OCI-LY1 (cell line): ENCODE data around the gene TAS1R2.
A peak's percentile ranks its signal among the peaks of the same experiment; 100 is the strongest.

Experiments used
- H2AFZ ChIP-seq: fragments of 200-600 bp; sonication (generic), shearing (Covaris generic); 2 replicates; pipeline ENCODE4 v1.6.0; 2014; ENCODE audit warnings: antibody characterized with exemption, mild to moderate bottlenecking, low read length
- H3F3A ChIP-seq: fragments of 200-600 bp; sonication (generic), shearing (Covaris generic); 2 replicates; pipeline ENCODE4 v1.6.0; 2014; ENCODE audit warnings: mild to moderate bottlenecking, antibody characterized with exemption, low read length, moderate library complexity; ENCODE audit not compliant: insufficient read depth
- H3K27ac ChIP-seq: fragments of 200-600 bp; sonication (generic); 2 replicates; pipeline ENCODE4 v1.5.1; 2014; ENCODE audit warnings: low read length, mixed run types, mild to moderate bottlenecking, low read depth; ENCODE audit not compliant: poor library complexity, severe bottlenecking
- H3K27me3 ChIP-seq: fragments of 200-600 bp; sonication (generic); 2 replicates; pipeline ENCODE4 v1.6.0; 2014; ENCODE audit warnings: antibody characterized with exemption, mild to moderate bottlenecking, low read length, moderate library complexity; ENCODE audit not compliant: insufficient read depth
- H3K36me3 ChIP-seq: fragments of 200-600 bp; sonication (generic); 2 replicates; pipeline ENCODE4 v1.6.1; 2014; ENCODE audit warnings: mild to moderate bottlenecking, antibody characterized with exemption, low read length, moderate library complexity, mixed read lengths; ENCODE audit not compliant: insufficient read depth
- H3K4me1 ChIP-seq: fragments of 200-600 bp; sonication (generic); 2 replicates; pipeline ENCODE4 v1.5.1; 2014; ENCODE audit warnings: mild to moderate bottlenecking, low read length, moderate library complexity; ENCODE audit not compliant: insufficient read depth, severe bottlenecking
- H3K4me2 ChIP-seq: fragments of 200-600 bp; sonication (generic), shearing (Covaris generic); 2 replicates; pipeline ENCODE4 v1.6.1; 2014; ENCODE audit warnings: low read length
- H3K4me3 ChIP-seq: fragments of 200-600 bp; sonication (generic); 2 replicates; pipeline ENCODE4 v1.5.1; 2014; ENCODE audit warnings: low read length, low read depth, mild to moderate bottlenecking, mixed read lengths; ENCODE audit not compliant: poor library complexity, severe bottlenecking
- H3K79me2 ChIP-seq: fragments of 200-600 bp; shearing (Covaris generic); 2 replicates; pipeline ENCODE4 v1.6.1; 2016; ENCODE audit warnings: mixed run types, low read length, mixed read lengths; ENCODE audit not compliant: insufficient read depth
- H3K9ac ChIP-seq: fragments of 200-600 bp; sonication (generic), shearing (Covaris generic); 2 replicates; pipeline ENCODE4 v1.6.1; 2014; ENCODE audit warnings: mild to moderate bottlenecking, low read length, mixed read lengths
- H3K9me2 ChIP-seq: fragments of 200-600 bp; sonication (generic), shearing (Covaris generic); 2 replicates; pipeline ENCODE4 v1.6.1; 2014; ENCODE audit warnings: low read depth, mild to moderate bottlenecking, low read length, mixed read lengths
- H3K9me3 ChIP-seq: fragments of 200-600 bp; shearing (Covaris generic); 2 replicates; pipeline ENCODE4 v1.6.1; 2014; ENCODE audit warnings: low read length, mixed read lengths
- H4K20me1 ChIP-seq: fragments of 200-600 bp; sonication (generic), shearing (Covaris generic); 2 replicates; pipeline ENCODE4 v1.6.0; 2016; ENCODE audit warnings: mild to moderate bottlenecking, low read length; ENCODE audit not compliant: insufficient read depth
- EZH2 ChIP-seq: fragments of 200-600 bp; sonication (generic), shearing (Covaris generic); IDR thresholded peaks from 2 replicates; pipeline ENCODE4 v1.8.0; 2017; ENCODE audit warnings: borderline replicate concordance, mixed run types, mild to moderate bottlenecking, antibody characterized with exemption, low read length, moderate library complexity, mixed read lengths
- TF ChIP-seq, protein P1 (sequence below): fragments of 200-600 bp; sonication (generic), shearing (Covaris generic); IDR thresholded peaks from 2 replicates; pipeline ENCODE4 v1.5.1; 2017; ENCODE audit warnings: mild to moderate bottlenecking, antibody characterized with exemption, low read length, moderate library complexity, mixed read lengths

The TAS1R2 gene

DNA sequence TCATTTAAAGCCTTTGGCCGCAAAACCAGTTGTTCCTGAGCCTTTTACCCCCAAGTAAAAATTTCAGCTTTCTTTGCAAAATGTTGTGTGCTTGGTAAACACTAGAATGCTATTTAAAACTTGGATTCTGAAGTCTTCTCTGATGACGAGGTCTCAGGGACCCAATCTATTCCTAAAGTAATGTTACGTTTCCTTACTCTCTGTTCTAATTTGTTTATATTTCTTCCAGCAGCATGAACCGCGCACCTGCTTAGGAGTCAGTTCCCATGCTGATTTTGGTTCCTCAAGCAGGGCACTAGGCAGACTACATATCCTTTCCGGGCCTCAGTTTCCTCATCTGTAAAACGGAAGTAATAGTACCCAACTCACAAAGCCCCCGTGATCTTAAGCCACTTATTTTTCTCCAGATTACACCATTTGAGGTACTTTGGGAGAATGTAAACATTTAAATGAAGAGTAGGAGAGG lies 43.9 kb upstream of the TAS1R2 start:
- Histone ChIP-seq H2AFZ (no peak overlapping the region), H3K27ac (no peak overlapping the region), H3K9ac (no peak overlapping the region)

DNA sequence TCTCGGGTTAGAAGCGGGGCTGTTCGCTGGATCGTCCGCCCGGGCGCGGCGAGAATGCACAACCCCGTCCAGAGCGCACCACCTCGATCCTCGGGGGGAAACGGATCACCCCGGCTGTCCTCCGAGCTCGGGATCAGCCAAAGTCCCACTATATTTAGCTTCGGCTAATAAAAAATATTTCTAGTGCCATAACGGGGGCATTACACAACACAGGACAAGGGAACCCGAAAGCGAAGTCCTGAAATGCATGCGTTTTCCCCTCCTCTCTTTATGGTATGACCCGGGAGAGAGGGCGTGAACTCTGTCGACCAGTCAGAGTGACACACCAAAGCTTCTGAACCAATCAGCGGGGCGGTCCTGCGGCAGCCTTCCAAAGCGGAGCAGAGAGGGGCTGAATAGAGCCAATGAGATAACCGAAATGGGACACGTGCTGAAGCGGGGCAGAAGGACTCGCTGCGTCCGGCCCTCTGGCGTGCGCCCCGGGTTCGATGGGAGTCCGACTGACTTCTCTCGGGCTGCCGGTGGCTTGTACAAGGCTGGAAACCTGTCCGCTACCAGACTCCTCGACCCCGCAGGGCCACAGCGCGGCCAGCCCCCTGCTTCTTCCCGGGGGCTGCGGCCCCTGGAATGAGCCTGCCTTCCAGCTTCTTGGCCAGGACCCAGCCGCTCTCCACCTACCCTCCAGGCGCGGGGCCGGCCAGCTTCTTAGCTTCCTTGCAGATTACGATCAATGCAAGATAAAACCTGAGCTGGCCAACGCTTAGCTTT lies 43.2 kb upstream of the TAS1R2 start, which contains the start of gene ALDH4A1:
TSS of gene ALDH4A1 (minus strand) at position 33 of the 768 bp plus-strand sequence. CDS start at position 1, 32 bp downstream.
- H3F3A ChIP-seq, result no peaks in the 10 kb centered on the region
- no peaks in the 10 kb centered on the region for H3K36me3 ChIP-seq
- no peaks in the 10 kb centered on the region for H3K9me3 ChIP-seq
- no peak for TF ChIP-seq EZH2
- H2AFZ ChIP-seq, result no peak within 1 kb of the TSS
- peaks cover 12% of the 10 kb centered on the region; the same call in 1 of the 2 replicates for H3K27me3 ChIP-seq
- 0 out of 2 replicates have a peak within 1 kb of the TSS, but pooled peaks have one; percentile 2 for H3K4me2 ChIP-seq
- no peak within 1 kb of the TSS for H3K9ac ChIP-seq
- H3K4me1 ChIP-seq, result no peaks in the 10 kb centered on the region
- peak within 1 kb of the TSS; percentile 14 for H3K4me3 ChIP-seq
- H3K27ac ChIP-seq, result no peak within 1 kb of the TSS
- no peaks in the 10 kb centered on the region for H3K9me2 ChIP-seq
- no peaks in the 10 kb centered on the region for H4K20me1 ChIP-seq
- no peaks in the 10 kb centered on the region for H3K79me2 ChIP-seq

More for the DNA sequence above, 43.9 kb upstream of the TAS1R2 start:
- no peaks in the 10 kb centered on the region for H4K20me1 ChIP-seq
- H3K9me2 ChIP-seq, result no peaks in the 10 kb centered on the region
- TF ChIP-seq EZH2, result no peak
- TF ChIP-seq, protein P1, sequence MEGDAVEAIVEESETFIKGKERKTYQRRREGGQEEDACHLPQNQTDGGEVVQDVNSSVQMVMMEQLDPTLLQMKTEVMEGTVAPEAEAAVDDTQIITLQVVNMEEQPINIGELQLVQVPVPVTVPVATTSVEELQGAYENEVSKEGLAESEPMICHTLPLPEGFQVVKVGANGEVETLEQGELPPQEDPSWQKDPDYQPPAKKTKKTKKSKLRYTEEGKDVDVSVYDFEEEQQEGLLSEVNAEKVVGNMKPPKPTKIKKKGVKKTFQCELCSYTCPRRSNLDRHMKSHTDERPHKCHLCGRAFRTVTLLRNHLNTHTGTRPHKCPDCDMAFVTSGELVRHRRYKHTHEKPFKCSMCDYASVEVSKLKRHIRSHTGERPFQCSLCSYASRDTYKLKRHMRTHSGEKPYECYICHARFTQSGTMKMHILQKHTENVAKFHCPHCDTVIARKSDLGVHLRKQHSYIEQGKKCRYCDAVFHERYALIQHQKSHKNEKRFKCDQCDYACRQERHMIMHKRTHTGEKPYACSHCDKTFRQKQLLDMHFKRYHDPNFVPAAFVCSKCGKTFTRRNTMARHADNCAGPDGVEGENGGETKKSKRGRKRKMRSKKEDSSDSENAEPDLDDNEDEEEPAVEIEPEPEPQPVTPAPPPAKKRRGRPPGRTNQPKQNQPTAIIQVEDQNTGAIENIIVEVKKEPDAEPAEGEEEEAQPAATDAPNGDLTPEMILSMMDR, result no peak
- no peaks in the 10 kb centered on the region for H3K79me2 ChIP-seq
- H3F3A ChIP-seq, result no peaks in the 10 kb centered on the region
- peaks cover 12% of the 10 kb centered on the region; the same call in 1 of the 2 replicates for H3K27me3 ChIP-seq
- H3K9me3 ChIP-seq, result no peaks in the 10 kb centered on the region
- no peak overlapping the region for H3K4me2 ChIP-seq
- H3K4me3 ChIP-seq, result no peak overlapping the region
- H3K36me3 ChIP-seq, result no peaks in the 10 kb centered on the region
- no peaks in the 10 kb centered on the region for H3K4me1 ChIP-seq

DNA sequence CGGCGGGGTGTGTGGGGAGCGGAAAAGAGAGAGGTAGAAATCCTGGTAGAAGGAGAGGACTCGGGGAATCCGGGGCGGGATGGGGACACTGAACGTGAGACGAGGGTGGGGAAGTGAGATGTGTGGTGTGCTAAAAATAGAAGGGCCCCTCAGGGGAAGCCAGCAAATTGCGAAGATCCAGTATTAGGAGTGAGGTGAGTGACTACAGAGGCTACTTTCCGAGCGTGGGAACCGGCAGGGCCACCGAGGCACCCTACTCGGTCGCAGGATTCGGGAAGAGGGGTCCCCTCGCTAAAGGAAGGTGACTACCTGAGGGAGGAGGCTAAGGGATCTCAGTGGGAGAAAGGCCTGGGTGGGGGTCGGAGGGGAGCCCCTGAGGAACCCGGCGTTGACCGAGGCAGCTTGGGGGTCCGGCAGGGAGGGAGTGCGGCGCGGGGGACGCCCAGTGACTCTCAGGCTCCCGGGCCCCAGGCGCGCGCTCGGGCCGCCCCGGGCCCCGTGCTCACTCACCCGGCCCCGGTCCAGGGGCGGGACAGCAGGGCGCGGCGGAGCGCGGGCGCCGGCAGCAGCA lies 42.6 kb upstream of the TAS1R2 start:
- Histone ChIP-seq H3K4me1 (no peaks in the 10 kb centered on the region), H3K9ac (no peak overlapping the region), H3K9me3 (no peaks in the 10 kb centered on the region), H3K27ac (no peak overlapping the region), H2AFZ (no peak overlapping the region), H3K79me2 (no peaks in the 10 kb centered on the region), H3K4me3 (peak overlapping the region; percentile 14), H3K4me2 (0 out of 2 replicates have a peak overlapping the region, but pooled peaks have one; percentile 2), H3K9me2 (no peaks in the 10 kb centered on the region), H4K20me1 (no peaks in the 10 kb centered on the region), H3F3A (no peaks in the 10 kb centered on the region), H3K36me3 (no peaks in the 10 kb centered on the region), H3K27me3 (peaks cover 12% of the 10 kb centered on the region; the same call in 1 of the 2 replicates)
- TF ChIP-seq EZH2, result no peak
- TF ChIP-seq, protein P1, result no peak
